ENCODE measurements around the gene PNPLA5. TPM values are rescaled to one million over a fixed set of nuclear protein-coding genes. Genes with fewer than 3 reads are reported as not detected.

The PNPLA5 gene
- total RNA-seq, 4 donors from 2014 or later: not detected

DNA sequence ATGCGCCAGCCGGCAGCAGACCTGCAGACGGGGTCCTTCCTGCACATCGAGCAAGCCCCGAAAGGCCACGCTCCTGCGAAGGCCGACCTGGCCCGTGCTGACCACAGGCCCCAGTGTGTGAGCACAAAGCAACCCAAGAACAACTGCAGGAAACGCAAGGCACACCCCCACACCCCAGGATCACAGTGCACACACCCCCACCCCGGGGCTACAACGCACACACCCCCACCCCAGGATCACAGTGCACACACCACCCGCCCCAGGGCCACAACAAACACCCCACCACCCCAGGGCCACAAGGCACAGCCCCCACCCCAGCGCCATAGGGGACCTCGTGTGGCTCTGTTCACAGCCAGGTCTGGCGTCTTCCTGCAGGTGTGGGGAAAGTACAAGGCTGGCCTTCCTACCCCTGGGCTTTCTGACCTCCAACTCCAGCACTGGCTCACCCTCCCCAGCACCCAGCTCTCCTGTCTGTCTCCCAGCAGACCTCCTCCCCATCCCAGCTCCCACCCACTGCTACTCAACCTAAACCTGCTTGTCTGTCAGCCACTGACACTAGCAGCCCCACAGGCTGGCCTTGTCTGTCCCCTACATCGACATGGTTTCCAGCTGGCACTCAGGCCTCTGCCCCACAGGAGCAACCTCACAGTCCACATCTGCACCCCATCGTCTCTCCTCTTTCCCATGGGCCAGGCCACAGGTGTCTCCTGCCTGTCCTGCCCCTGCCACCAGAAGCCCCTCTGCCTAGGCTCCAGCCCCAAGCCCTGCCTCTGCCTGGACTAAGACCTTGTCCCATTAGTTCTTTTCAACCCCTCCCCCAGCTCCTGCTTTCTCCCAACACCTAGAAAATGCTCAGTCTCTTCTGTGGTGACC, 59.2 kb downstream of the PNPLA5 start:
- Histone ChIP-seq H3K36me3 (no peaks in the 10 kb centered on the region), H3K9me3 (no peaks in the 10 kb centered on the region), H3K4me1 (peaks cover 13 to 15% of the 10 kb centered on the region in 2 donors), H3K4me3 (no peak overlapping the region), H3K27ac (no peak overlapping the region), H3K27me3 (peaks cover 0 to 3% (median 0%) of the 10 kb centered on the region in 3 donors)
- in situ Hi-C loops (cut with MboI; ENCODE audit: low sequenced_read_pairs in 4 of 4): loop anchor here in 1 of 4 donors (25.0 kb wide), 1 partner anchor 445 kb away; no protein-coding TSS in a partner anchor
- ATAC-seq (no peak), DNase-seq (peak in 1 of 2 donors; percentile 8)
- TF ChIP-seq CTCF (IDR thresholded peaks at IDR 0.05 in 4 of 5, conservative IDR thresholded peaks at IDR 0.05 in 1 of 5) (no peak), POLR2A (IDR thresholded peaks at IDR 0.05) (no peak)
- intact Hi-C loops (cut with DNase I; ENCODE audit: low total_unique reads): loop anchor here (5.0 kb wide), 1 partner anchor 255 kb away; no protein-coding TSS in a partner anchor

- intact Hi-C loops (cut with DNase I; ENCODE audit: low total_unique reads) (loop anchor here (5.0 kb wide), 1 partner anchor 256 kb away; no protein-coding TSS in a partner anchor), in situ Hi-C loops (cut with MboI; ENCODE audit: low sequenced_read_pairs in 4 of 4) (loop anchor here in 1 of 4 donors (25.0 kb wide), 1 partner anchor 444 kb away; no protein-coding TSS in a partner anchor)
- peaks cover 0 to 3% (median 0%) of the 10 kb centered on the region in 3 donors for H3K27me3 ChIP-seq
Observed at GRCh38 chr22:43831561-43832392, 60.0 kb downstream of the PNPLA5 start.

GRCh38 chr22:43830931-43831560, 60.8 kb downstream of the PNPLA5 start:
- peak overlapping the region; percentile 67 to 92 (median 78) for H3K27ac ChIP-seq
- intact Hi-C loops (cut with DNase I; ENCODE audit: low total_unique reads) (loop anchor here (5.0 kb wide), 1 partner anchor 256 kb away; no protein-coding TSS in a partner anchor), in situ Hi-C loops (cut with MboI; ENCODE audit: low sequenced_read_pairs in 4 of 4) (loop anchor here in 1 of 4 donors (25.0 kb wide), 1 partner anchor 444 kb away; no protein-coding TSS in a partner anchor)
- H3K9me3 ChIP-seq: no peaks in the 10 kb centered on the region
- H3K27me3 ChIP-seq: peaks cover 0 to 3% (median 0%) of the 10 kb centered on the region in 3 donors
- no peak overlapping the region for H3K4me3 ChIP-seq
- H3K4me1 ChIP-seq: peaks cover 15% of the 10 kb centered on the region in 2 donors
- ATAC-seq (no peak), DNase-seq (peak in 1 of 2 donors; percentile 10)
- TF ChIP-seq CTCF (IDR thresholded peaks at IDR 0.05 in 4 of 5, conservative IDR thresholded peaks at IDR 0.05 in 1 of 5) (no peak), POLR2A (IDR thresholded peaks at IDR 0.05) (no peak)
- no peaks in the 10 kb centered on the region for H3K36me3 ChIP-seq

More at GRCh38 chr22:43831561-43832392, 60.0 kb downstream of the PNPLA5 start:
- DNase-seq (peak in 1 of 2 donors; percentile 7), ATAC-seq (no peak)
- no peak for TF ChIP-seq CTCF (IDR thresholded peaks at IDR 0.05 in 4 of 5, conservative IDR thresholded peaks at IDR 0.05 in 1 of 5)
- H3K36me3 ChIP-seq: no peaks in the 10 kb centered on the region
- peaks cover 13 to 15% of the 10 kb centered on the region in 2 donors for H3K4me1 ChIP-seq
- H3K4me3 ChIP-seq: no peak overlapping the region
- H3K27ac ChIP-seq: no peak overlapping the region
- no peaks in the 10 kb centered on the region for H3K9me3 ChIP-seq

Measured in gastrocnemius medialis (tissue), 4 donors.